Nephron progenitor cell (in vitro differentiated cells): ENCODE results near the gene CD4.
A peak's percentile ranks its signal among the peaks of the same experiment; 100 is the strongest.

ENCODE experiments used
- DNase-seq: peaks from one replicate; pipeline ENCODE4 v3.0.0; 2021
- H3K27ac Mint-ChIP-seq: 2 replicates; pipeline ENCODE4 v1.8.0; 2021; ENCODE audit warnings: mild to moderate bottlenecking, moderate library complexity, mixed read lengths
- H3K27me3 Mint-ChIP-seq: 2 replicates; pipeline ENCODE4 v1.8.0; 2021; ENCODE audit warnings: mild to moderate bottlenecking, low read depth, mixed read lengths; ENCODE audit not compliant: poor library complexity
- H3K36me3 Mint-ChIP-seq: 2 replicates; pipeline ENCODE4 v1.8.0; 2021; ENCODE audit warnings: low read depth, mixed read lengths
- H3K4me1 Mint-ChIP-seq: 2 replicates; pipeline ENCODE4 v1.8.0; 2021; ENCODE audit warnings: mixed read lengths
- H3K4me3 Mint-ChIP-seq: 2 replicates; pipeline ENCODE4 v1.8.0; 2021; ENCODE audit warnings: mild to moderate bottlenecking, moderate library complexity, mixed read lengths
- H3K9me3 Mint-ChIP-seq: 2 replicates; pipeline ENCODE4 v1.8.0; 2021; ENCODE audit warnings: mild to moderate bottlenecking, moderate library complexity, mixed read lengths
- TF ChIP-seq, protein P1 (sequence below): fragments of 200-600 bp; sonication (generic); IDR thresholded peaks from 2 replicates; pipeline ENCODE4 v1.5.0; 2021; ENCODE audit warnings: antibody characterized with exemption

The CD4 gene

DNA sequence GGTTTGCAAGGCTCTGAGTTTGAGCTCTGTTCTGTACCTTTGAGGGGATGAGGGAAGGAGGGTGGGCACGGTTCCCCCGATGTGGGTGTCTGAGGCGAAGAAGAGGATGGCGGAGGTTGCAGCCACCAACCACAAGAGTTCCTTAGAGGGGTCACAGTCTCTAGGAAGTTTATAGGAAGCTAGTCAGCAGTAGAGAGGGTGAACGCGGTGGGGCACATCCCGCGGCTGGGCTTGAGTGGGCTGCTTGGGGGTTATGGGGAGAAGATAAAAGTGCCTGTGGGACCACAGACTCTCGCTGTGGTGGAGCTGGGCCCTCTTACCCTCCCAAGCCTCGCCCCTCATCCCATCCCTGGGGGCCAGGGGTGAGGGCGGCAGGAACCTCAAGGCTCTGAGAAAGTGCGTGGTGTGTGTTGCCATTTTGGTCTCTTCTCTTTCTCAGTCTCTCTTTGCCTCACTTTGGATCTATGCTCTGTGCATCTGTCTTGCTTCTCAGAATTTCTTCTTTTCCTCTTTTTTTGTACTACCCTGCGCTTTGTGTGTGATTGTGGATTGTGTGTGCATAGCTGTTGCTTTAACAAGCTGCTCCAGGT, 2.7 kb downstream of the CD4 start:
- no peak for DNase-seq
- Mint-ChIP-seq H3K4me3 (no peak overlapping the region), H3K27ac (peak overlapping the region; percentile 90), H3K9me3 (no peaks in the 10 kb centered on the region), H3K36me3 (no peaks in the 10 kb centered on the region), H3K27me3 (peaks cover 3% of the 10 kb centered on the region), H3K4me1 (peaks cover 47% of the 10 kb centered on the region)
- TF ChIP-seq, protein P1, sequence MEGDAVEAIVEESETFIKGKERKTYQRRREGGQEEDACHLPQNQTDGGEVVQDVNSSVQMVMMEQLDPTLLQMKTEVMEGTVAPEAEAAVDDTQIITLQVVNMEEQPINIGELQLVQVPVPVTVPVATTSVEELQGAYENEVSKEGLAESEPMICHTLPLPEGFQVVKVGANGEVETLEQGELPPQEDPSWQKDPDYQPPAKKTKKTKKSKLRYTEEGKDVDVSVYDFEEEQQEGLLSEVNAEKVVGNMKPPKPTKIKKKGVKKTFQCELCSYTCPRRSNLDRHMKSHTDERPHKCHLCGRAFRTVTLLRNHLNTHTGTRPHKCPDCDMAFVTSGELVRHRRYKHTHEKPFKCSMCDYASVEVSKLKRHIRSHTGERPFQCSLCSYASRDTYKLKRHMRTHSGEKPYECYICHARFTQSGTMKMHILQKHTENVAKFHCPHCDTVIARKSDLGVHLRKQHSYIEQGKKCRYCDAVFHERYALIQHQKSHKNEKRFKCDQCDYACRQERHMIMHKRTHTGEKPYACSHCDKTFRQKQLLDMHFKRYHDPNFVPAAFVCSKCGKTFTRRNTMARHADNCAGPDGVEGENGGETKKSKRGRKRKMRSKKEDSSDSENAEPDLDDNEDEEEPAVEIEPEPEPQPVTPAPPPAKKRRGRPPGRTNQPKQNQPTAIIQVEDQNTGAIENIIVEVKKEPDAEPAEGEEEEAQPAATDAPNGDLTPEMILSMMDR, result no peak

DNA sequence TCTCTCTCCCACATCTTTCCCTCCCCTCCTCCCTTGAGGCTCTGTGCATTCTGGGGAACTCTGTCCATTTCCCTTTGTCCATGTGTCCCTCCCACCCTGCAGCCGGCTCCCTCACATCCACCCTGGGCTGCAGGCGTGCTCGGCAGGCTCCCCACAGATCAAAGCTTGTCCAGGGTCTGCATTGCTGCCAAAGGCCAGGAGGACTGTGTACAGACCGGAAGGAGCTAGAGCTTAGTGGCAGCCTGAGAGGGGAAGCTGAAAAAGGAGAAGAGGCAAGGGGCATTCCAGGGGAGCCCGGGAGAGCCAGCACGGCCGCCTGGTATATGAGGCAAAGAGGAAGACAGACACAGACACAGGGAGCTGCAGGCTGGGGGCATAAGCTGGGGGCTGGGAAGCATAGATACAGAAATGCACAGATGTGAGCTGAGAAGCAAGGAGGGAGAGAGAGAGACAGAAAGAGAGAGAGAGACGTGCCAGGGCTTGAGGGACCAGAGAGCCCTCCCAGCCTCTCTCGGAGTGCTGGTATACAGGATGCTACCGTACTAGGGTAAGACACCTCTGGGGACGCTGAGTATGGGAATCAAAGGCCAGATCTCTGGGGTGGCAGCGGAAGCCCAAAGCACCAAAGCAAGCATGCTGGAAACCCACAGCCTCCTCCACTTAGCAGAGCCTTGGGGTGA, 3.3 kb downstream of the CD4 start:
- Mint-ChIP-seq H3K9me3 (no peaks in the 10 kb centered on the region), H3K4me3 (peak overlapping the region; percentile 28), H3K27me3 (peaks cover 3% of the 10 kb centered on the region), H3K4me1 (peaks cover 52% of the 10 kb centered on the region), H3K27ac (peak overlapping the region; percentile 90), H3K36me3 (no peaks in the 10 kb centered on the region)
- TF ChIP-seq, protein P1, result no peak
- DNase-seq, result peak; percentile 36

DNA sequence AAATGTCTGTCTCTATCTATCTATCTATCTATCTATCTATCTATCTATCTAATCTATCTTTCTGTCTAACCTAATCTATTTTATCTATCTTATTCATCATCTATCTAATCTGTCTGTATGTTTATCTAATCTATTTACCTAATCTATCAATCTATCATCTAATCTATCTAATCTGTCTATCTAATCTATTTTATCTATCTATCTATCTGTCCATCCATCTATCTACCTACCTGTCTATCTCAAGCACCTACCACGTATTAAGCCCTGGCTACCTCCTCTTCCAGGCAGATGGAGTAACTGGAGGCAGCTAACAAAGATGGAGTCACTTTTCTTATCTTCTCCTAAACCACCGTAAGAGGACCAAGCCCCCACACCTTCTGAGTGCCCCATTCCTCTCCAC, 5.8 kb downstream of the CD4 start:
- no peaks in the 10 kb centered on the region for H3K36me3 Mint-ChIP-seq
- peaks cover 56% of the 10 kb centered on the region for H3K4me1 Mint-ChIP-seq
- peaks cover 3% of the 10 kb centered on the region for H3K27me3 Mint-ChIP-seq
- no peak overlapping the region for H3K4me3 Mint-ChIP-seq
- no peak for DNase-seq
- TF ChIP-seq, protein P1, result no peak
- H3K9me3 Mint-ChIP-seq, result no peaks in the 10 kb centered on the region
- H3K27ac Mint-ChIP-seq, result no peak overlapping the region

DNA sequence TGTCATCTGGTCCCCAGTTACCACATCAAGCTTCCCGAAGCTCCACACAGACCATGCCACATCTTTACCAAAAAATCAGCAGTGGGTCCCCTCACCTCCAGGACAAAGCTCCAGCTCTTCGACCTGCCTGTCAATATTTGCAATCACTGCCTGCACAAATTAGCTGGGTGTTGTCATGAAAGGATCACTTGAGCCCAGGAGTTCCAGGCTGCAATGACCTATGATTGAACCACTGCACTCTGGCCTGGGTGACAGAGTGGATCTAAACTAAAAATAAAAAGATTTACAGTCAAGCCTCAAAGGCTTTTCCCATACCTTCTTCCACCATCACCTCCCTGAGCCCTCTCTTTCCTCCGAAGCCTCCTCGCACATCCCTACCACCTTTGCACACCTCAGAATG, 7.2 kb downstream of the CD4 start:
- H3K4me1 Mint-ChIP-seq, result peaks cover 56% of the 10 kb centered on the region
- H3K4me3 Mint-ChIP-seq, result no peak overlapping the region
- no peak overlapping the region for H3K27ac Mint-ChIP-seq
- peaks cover 3% of the 10 kb centered on the region for H3K27me3 Mint-ChIP-seq
- no peaks in the 10 kb centered on the region for H3K9me3 Mint-ChIP-seq
- DNase-seq, result no peak
- TF ChIP-seq, protein P1, result no peak
- no peaks in the 10 kb centered on the region for H3K36me3 Mint-ChIP-seq

DNA sequence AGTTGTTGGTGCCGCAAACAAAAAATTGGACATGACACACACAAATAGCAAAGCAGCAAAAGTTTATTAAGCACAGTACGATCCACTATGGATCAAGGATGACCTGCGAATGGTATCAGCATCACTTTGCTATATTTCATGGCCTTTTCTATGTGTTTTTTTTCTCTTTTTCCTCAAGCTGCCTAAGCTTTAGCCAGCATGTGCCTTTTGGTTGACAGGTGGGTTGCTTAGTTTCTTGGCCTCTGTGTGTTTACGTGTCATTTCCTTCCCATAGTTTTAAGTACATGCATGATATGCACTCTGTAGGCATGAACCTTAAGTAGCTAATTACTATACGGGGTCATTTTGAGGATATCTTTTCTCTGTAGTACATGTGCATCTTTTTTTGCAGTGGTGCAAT, 9.8 kb downstream of the CD4 start:
- DNase-seq, result no peak
- Mint-ChIP-seq H3K9me3 (peaks cover 2% of the 10 kb centered on the region), H3K36me3 (peaks cover 3% of the 10 kb centered on the region), H3K27ac (peak overlapping the region; percentile 85), H3K4me1 (peaks cover 33% of the 10 kb centered on the region), H3K27me3 (peaks cover 9% of the 10 kb centered on the region), H3K4me3 (no peak overlapping the region)
- TF ChIP-seq, protein P1, result no peak

DNA sequence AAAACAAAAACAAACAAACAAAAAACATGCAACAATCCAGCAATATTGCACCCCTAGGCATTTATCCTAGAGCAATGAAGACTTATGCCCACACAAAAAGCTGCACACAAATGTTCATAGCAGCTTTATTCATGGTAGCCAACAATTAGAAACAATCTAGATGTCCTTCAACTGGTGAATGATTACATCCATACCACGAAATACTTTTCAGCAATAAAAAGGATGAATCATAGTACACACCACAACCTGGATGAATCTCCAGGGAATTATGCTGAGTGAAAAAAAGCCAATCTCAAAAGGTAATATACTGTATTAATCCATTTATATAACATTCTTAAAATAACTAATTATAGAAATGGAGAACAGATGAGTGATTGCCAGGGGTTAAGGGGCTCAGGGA, 17.8 kb downstream of the CD4 start:
- H3K9me3 Mint-ChIP-seq, result peaks cover 13% of the 10 kb centered on the region
- TF ChIP-seq, protein P1, result no peak
- no peak overlapping the region for H3K27ac Mint-ChIP-seq
- peaks cover 25% of the 10 kb centered on the region for H3K4me1 Mint-ChIP-seq
- H3K27me3 Mint-ChIP-seq, result peaks cover 10% of the 10 kb centered on the region
- peaks cover 12% of the 10 kb centered on the region for H3K36me3 Mint-ChIP-seq
- no peak for DNase-seq
- no peak overlapping the region for H3K4me3 Mint-ChIP-seq
